GM23338 (cell line): ENCODE data around the gene TSFM. TPM values are rescaled to one million over a fixed set of nuclear protein-coding genes. Genes with fewer than 3 reads are reported as not detected.

Experiments used
- ATAC-seq: fragments of 200-7000 bp; cut with Tn5 transposase; 3 replicates; pipeline ENCODE4 v1.9.1; 2020
- DNase-seq: peaks from one replicate; pipeline ENCODE4 v3.0.0-alpha.2; 2015; ENCODE audit warnings: low spot score
- H2AFZ ChIP-seq: fragments of 200-600 bp; sonication (generic); 2 replicates; pipeline ENCODE4 v1.8.0; 2016; ENCODE audit warnings: antibody characterized with exemption, mild to moderate bottlenecking, moderate library complexity
- H3F3A ChIP-seq: fragments of 200-600 bp; sonication (generic); replicated peaks from 2 replicates; pipeline ENCODE4 v1.8.0; 2017; ENCODE audit warnings: antibody characterized with exemption, mixed run types, low read depth
- H3K27ac ChIP-seq: fragments of 200-600 bp; sonication (generic); 2 replicates; pipeline ENCODE4 v1.6.1; 2016; ENCODE audit warnings: low read depth
- H3K27me3 ChIP-seq: fragments of 200-600 bp; sonication (generic); 2 replicates; pipeline ENCODE4 v1.8.0; 2016; ENCODE audit warnings: mild to moderate bottlenecking, mixed run types, moderate library complexity; ENCODE audit not compliant: insufficient read depth
- H3K36me3 ChIP-seq: fragments of 200-600 bp; sonication (generic); 2 replicates; pipeline ENCODE4 v1.8.0; 2016; ENCODE audit warnings: mild to moderate bottlenecking; ENCODE audit not compliant: insufficient read depth
- H3K4me1 ChIP-seq: fragments of 200-600 bp; sonication (generic); 2 replicates; pipeline ENCODE4 v1.8.0; 2016; ENCODE audit warnings: mild to moderate bottlenecking, moderate library complexity; ENCODE audit not compliant: insufficient read depth
- H3K4me2 ChIP-seq: fragments of 200-600 bp; sonication (generic); 2 replicates; pipeline ENCODE4 v1.7.1; 2017; ENCODE audit warnings: mixed run types
- H3K4me3 ChIP-seq: fragments of 200-600 bp; sonication (generic); 2 replicates; pipeline ENCODE4 v1.6.1; 2016; ENCODE audit warnings: mixed run types
- H3K79me2 ChIP-seq: fragments of 200-600 bp; sonication (generic); replicated peaks from 2 replicates; pipeline ENCODE4 v1.8.0; 2017; ENCODE audit warnings: mild to moderate bottlenecking; ENCODE audit not compliant: insufficient read depth
- H3K9me2 ChIP-seq: fragments of 200-600 bp; sonication (generic); 2 replicates; pipeline ENCODE4 v1.8.0; 2017; ENCODE audit not compliant: insufficient read depth
- H4K20me1 ChIP-seq: fragments of 200-600 bp; sonication (generic); replicated peaks from 2 replicates; pipeline ENCODE4 v1.8.0; 2017; ENCODE audit warnings: mild to moderate bottlenecking; ENCODE audit not compliant: insufficient read depth
- H3K27ac Mint-ChIP-seq: 2 replicates; pipeline ENCODE4 v1.8.0; 2020; ENCODE audit warnings: inconsistent platforms, mild to moderate bottlenecking, moderate library complexity, mixed read lengths
- H3K27me3 Mint-ChIP-seq: 3 replicates; pipeline ENCODE4 v1.8.0; 2022; ENCODE audit warnings: low read depth, mild to moderate bottlenecking, moderate library complexity, mixed read lengths, inconsistent platforms; ENCODE audit not compliant: insufficient read depth, poor library complexity
- H3K36me3 Mint-ChIP-seq: 3 replicates; pipeline ENCODE4 v1.8.0; 2021; ENCODE audit warnings: low read depth, mild to moderate bottlenecking, inconsistent platforms, moderate library complexity, mixed read lengths
- H3K4me1 Mint-ChIP-seq: 3 replicates; pipeline ENCODE4 v1.8.0; 2020; ENCODE audit warnings: mild to moderate bottlenecking, inconsistent platforms, mixed read lengths
- H3K4me3 Mint-ChIP-seq: 3 replicates; pipeline ENCODE4 v1.8.0; 2021; ENCODE audit warnings: moderate library complexity, mild to moderate bottlenecking, inconsistent platforms, mixed read lengths
- H3K9me3 Mint-ChIP-seq: 3 replicates; pipeline ENCODE4 v1.8.0; 2020; ENCODE audit warnings: moderate library complexity, mild to moderate bottlenecking, inconsistent platforms, mixed read lengths
- CTCF ChIP-seq, 2 experiments: fragments of 200-600 bp in 1 of 2; sonication (generic) in 1 of 2; conservative IDR thresholded peaks; 2 replicates each; pipeline versions ENCODE4 v1.5.1 to v1.6.1; 2016 to 2017; ENCODE audit warnings: antibody characterized with exemption in 2 of 2, low read depth in 2 of 2, mild to moderate bottlenecking in 2 of 2, moderate library complexity in 1 of 2
- ETS1 ChIP-seq: IDR thresholded peaks from 2 replicates; pipeline ENCODE4 v1.6.1; 2016; ENCODE audit warnings: antibody characterized with exemption
- EZH2 ChIP-seq: fragments of 200-600 bp; sonication (generic); IDR thresholded peaks from one replicate; pipeline ENCODE4 v1.8.0; 2017; ENCODE audit warnings: antibody characterized with exemption, mild to moderate bottlenecking, low read depth; ENCODE audit not compliant: unreplicated experiment
- POLR2AphosphoS5 ChIP-seq: IDR thresholded peaks from 2 replicates; pipeline ENCODE4 v1.6.1; 2016; ENCODE audit warnings: antibody characterized with exemption, low read depth
- ZNF114 ChIP-seq: fragments of 250-450 bp; sonication (Bioruptor Pico); IDR thresholded peaks from 2 replicates; pipeline ENCODE4 v1.5.0; 2020; ENCODE audit warnings: mild to moderate bottlenecking, moderate library complexity
- ZNF462 ChIP-seq: fragments of 250-450 bp; sonication (Bioruptor Pico); IDR thresholded peaks from 2 replicates; pipeline ENCODE4 v1.5.0; 2020; ENCODE audit warnings: mild to moderate bottlenecking, moderate library complexity
- polyA plus RNA-seq: library from polyadenylated mRNA; unstranded; fragments of >200 nt; fragmentation: Nextera tagmentation; extraction: Ambion mirVana; gene quantifications from 2 replicates; pipeline ENCODE4 v1.2.1, GENCODE V29; 2016
- total RNA-seq: library from RNA; depleted of rRNA; stranded (reverse); fragments of >200 nt; shearing (Covaris generic); gene quantifications from 2 replicates; pipeline ENCODE4 v1.2.3, GENCODE V29; 2014

Gene TSFM
- total and polyA plus RNA-seq, 2 experiments from 2014 or later: 29.5 to 43.1 TPM

DNA sequence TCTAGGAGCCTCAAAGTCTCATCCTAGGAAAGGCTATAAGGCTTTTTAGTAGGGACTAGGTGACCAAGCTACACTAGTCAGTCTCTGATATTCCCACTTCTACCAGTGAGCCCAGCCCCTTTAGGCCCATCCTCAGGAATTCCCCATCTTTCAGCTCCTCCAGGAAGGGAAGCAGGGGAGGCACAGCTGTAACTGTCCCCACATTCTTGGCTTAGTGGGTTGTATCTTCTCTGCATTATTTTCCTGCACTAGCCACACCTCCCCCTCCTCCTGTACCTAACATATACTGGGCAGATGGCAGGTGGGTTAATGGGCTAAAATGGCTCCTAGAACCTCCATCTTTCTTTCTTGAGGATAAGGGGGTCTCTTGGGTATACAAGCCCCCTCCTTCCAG is 15.3 kb upstream of the TSFM start (continued):
- no peak for TF ChIP-seq ZNF462 (CRISPR knock-in tag)

DNA sequence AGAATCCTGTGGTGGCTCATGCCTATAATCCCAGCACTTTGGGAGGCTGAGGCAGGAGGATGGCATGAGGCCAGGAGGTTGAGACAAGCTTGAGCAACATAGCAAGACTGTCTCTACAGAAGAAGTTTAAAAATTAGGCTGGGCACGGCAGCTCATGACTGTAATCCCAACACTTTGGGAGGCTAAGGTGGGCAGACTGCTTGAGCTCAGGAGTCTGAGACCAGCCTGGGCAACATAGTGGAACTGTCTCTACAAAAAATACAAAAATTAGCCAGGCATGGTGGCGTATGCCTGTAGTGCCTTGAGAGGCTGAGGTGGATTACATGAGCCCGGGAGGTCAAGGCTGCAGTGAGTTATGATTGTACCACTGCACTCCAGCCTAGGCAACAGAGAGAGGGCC is 14.7 kb upstream of the TSFM start:
- peaks cover 47% of the 10 kb centered on the region for H3K27me3 Mint-ChIP-seq
- H3K4me2 ChIP-seq: no peak overlapping the region
- TF ChIP-seq EZH2 (no peak), CTCF (conservative IDR thresholded peaks at IDR 0.05; ENCODE audit: low read depth in 2 of 2) (no peak), ZNF114 (no peak), ZNF462 (CRISPR knock-in tag) (no peak), POLR2AphosphoS5 (no peak), ETS1 (no peak)

More for the DNA sequence above, 14.7 kb upstream of the TSFM start:
- H3F3A ChIP-seq: peaks cover 11% of the 10 kb centered on the region
- H3K36me3 ChIP-seq: no peaks in the 10 kb centered on the region; the same call in 1 of the 2 replicates
- H3K79me2 ChIP-seq: no peaks in the 10 kb centered on the region
- H3K27me3 ChIP-seq: peaks cover 54% of the 10 kb centered on the region
- no peaks in the 10 kb centered on the region; the same call in 2 of the 3 replicates for H3K9me3 Mint-ChIP-seq
- 0 out of 2 replicates have a peak, but pooled peaks cover 7% of the 10 kb centered on the region for H4K20me1 ChIP-seq
- peaks cover 21% of the 10 kb centered on the region; the same call in 1 of the 2 replicates for H3K4me1 ChIP-seq
- no peak for ATAC-seq
- peaks cover 35% of the 10 kb centered on the region for H3K36me3 Mint-ChIP-seq
- no peaks in the 10 kb centered on the region for H3K9me2 ChIP-seq
- no peak overlapping the region for H3K4me3 ChIP-seq
- H3K27ac Mint-ChIP-seq: no peak overlapping the region
- DNase-seq: no peak
- 0 out of 3 replicates have a peak overlapping the region, but pooled peaks have one; percentile 68 for H3K4me3 Mint-ChIP-seq
- H2AFZ ChIP-seq: no peak overlapping the region
- peaks cover 40% of the 10 kb centered on the region for H3K4me1 Mint-ChIP-seq
- H3K27ac ChIP-seq: no peak overlapping the region
